T follicular helper cell (primary cell): Measurements from ENCODE around the gene ZNF571.

Source experiments
- DNase-seq: peaks from one replicate; pipeline ENCODE4 v3.0.0-alpha.2; 2020; ENCODE audit warnings: low read depth
- total RNA-seq, 2 experiments: gene quantifications; one replicate each; lab custom pipeline; 2026; lab: John Stamatoyannopoulos, UW

ZNF571 gene
- total RNA-seq = 8.2 to 15.2 reads per million in 2 experiments

DNA sequence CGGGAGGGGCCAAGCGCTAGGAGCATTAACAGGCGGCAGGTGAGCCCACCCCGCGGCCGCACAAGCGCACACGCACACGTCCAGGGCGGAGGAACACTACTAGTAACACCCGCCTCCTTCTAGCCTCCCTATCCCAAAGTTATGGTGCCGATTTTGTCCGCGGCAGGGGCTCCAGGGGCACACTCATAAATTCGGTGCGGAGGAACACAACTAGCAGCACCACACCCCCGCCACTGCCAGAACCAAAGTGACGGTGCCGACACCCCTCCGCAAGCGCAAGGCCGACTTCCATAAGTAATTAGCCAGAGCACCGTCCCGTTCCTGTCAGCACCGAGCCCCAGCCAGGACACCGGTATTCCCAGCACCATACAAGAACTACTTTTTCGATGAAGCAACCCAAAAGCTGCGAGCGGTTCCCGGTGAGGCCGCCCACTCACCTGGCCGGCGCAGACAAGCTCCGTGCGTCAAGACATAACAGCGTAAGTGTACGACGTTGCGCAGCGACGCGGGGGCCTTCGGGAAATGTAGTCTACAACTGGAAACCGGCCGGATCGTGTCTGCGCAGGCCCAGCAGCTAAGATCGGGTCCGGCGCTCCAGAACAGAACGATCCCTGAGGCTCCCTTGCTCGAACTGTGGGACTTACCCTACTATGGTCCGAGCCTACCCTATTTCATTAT is at the start of gene ZNF571, which contains the start of gene ZNF540:
Gene ZNF571, minus strand, starts transcription at position 489 of the 678 bp plus-strand sequence. CDS start 8,116 bp downstream, outside the sequence.
Gene ZNF540, plus strand, starts transcription at position 573 of the 678 bp plus-strand sequence. CDS start 3,572 bp downstream, outside the sequence.
- peak; percentile 90 for DNase-seq

DNA sequence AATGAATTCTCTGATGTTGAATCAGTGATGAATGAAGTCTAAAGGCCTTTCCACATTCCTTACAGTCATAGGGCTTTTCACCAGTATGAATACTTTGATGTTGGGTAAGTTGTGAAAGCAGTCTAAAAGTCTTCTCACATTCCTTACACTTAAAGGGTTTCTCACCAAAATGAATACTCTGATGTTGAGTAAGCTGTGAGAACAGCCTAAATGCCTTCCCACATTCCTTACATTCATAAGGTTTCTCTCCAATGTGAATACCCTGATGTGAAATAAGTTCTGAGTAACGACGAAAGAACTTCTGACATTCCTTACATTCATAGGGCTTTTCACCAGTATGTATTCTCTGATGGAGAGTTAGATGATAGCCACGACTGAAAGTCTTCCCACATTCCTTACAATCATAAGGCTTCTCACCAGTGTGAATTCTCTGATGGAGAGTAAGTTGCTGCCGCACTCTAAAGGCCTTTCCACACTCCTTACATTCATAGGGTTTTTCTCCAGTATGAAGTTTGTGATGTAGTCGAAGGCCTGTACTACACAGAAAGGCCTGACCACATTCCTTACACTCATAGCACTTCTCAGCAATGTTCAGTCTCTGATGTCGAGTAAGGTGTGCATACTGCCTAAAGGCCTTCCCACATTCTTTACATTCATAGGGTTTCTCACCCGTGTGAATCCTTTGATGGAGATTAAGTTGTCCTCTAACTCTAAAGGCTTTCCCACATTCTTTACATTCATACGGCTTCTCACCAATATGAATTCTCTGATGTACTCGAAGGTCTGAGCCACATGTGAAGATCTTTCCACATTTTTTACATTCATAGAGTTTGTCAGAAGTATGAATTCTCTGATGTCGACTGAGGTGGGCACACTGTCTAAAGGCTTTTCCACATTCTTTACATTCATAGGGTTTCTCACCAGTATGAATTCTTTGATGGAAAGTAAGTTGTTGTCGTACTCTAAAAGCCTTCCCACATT is 40.8 kb upstream of the ZNF571 start:
- no peak for DNase-seq

DNA sequence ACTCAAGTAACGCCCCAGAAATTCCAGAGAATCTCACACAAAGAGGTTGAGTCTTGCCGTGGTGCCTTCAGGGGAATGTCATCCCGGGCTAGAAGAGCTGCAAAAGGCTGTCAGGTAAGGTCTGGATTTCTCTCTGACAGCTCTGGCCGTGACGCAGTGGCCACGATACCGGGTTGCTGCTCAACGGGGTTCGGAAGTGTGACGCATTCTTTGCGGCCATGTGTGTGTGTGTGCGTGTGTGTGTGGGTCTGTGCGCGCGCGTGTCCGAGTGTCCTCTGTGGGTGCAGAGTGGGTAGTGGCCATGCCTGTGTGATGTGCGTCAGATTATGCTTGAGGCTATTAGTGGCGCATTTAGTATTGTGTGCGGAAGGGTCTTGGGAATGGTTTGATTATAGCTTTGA is 390 bp upstream of the ZNF571 start:
- DNase-seq = peak; percentile 41

DNA sequence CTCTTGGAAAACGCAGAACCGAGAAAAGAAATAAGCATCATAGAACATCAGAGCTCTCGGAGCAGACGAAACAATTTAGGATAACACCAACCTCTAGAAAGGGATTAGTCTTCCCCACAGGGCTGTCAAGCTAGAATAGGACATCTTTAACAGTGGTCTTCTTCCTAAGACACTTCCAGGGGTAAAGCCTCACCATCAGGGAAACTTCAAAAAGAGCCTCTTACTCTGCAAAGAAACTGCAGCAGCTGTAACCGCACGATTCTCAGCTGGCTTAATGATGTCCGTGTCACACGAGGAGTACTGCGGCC is 642 bp downstream of the ZNF571 start:
- no peak for DNase-seq

DNA sequence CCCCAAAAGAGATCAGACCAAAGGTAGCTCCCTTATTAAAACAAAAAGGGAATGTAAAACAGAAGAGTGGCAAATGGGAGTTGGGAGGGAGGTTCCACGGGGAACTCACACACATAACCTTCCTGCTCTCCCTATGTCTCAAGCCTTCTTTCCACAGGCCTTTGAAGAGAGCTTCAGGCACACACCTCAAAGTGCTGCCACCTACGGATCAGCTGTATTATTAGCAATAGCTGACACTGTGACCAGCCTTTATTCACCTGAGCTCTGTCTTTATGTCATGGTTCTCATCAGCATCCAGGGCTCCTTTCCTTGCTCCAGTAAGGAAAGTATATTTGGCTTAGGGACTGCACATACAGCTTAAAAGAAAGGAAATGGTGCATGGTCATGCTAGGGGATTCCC is 11.3 kb downstream of the ZNF571 start:
- DNase-seq = no peak

DNA sequence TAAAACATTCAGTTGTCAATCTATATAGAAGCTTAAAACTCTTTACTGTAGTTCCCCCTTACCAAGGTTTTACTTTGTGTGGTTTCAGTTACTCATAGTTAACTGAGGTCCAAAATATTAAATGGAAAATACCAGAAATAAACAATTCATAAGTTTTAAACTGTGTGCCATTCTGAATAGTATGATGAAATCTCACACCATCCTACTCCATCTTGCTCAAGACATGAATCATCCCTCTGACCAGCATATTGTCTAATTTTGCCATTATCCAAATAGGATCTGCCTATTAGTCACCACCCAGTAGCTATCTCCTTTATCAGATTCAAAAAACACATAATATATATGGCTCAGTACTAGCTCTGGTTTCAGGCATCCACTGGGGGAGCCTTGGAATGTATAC is 22.4 kb downstream of the ZNF571 start:
- no peak for DNase-seq

DNA sequence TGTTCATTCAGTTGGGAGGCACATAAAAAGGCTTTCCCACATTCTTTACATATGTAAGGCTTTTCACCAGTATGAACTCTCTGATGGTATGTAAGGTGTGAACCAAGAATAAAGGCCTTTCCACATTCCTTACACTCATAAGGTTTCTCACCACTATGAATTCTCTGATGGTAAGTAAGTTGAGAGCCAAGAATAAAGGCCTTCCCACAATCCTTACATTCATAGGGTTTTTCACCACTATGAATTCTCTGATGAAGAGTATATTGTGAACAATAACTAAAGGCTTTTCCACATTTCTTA is 29.3 kb downstream of the ZNF571 start:
- DNase-seq = no peak

DNA sequence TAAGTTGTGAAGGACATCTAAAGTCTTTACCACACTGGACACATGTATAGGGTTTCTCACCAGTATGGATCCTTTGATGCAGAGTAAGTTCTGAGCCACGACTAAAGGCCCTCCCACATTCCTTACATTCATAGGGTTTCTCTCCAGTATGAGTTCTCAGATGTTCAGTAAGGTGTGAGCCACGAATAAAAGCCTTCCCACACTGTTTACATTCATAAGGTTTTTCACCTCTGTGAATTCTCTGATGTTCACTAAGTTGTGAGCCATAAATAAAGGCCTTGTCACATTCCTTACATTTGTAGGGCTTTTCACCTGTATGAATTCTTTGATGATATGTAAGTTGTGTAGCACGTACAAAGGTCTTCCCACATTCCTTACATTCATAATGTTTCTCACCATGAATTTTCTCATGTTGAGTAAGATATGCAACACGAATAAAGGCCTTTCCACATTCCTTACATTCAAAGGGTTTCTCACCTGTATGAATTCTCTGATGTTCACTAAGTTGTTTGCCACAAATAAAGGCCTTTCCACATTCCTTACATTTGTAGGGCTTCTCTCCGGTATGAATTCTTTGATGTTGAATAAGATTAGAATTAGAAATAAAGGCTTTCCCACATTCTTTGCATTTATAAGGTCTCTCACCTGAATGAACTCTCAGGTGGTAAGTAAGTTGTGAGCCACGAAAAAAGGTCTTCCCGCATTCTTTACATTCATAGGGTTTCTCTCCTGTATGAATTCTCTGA is 29.8 kb downstream of the ZNF571 start:
- DNase-seq = no peak

DNA sequence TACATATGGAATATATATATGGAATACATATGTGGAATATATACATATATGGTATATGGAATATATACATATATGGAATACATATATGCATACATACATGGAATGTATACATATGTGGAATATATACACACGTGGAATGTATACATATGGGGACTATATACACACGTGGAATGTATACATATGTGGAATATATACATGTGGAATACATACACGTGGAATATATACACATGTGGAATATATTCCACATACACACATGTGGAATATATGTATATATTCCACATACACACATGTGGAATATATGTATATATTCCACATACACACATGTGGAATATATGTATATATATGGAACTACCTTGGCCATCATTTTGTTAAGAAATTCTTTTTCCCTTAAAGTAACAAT is 31.1 kb downstream of the ZNF571 start:
- no peak for DNase-seq

DNA sequence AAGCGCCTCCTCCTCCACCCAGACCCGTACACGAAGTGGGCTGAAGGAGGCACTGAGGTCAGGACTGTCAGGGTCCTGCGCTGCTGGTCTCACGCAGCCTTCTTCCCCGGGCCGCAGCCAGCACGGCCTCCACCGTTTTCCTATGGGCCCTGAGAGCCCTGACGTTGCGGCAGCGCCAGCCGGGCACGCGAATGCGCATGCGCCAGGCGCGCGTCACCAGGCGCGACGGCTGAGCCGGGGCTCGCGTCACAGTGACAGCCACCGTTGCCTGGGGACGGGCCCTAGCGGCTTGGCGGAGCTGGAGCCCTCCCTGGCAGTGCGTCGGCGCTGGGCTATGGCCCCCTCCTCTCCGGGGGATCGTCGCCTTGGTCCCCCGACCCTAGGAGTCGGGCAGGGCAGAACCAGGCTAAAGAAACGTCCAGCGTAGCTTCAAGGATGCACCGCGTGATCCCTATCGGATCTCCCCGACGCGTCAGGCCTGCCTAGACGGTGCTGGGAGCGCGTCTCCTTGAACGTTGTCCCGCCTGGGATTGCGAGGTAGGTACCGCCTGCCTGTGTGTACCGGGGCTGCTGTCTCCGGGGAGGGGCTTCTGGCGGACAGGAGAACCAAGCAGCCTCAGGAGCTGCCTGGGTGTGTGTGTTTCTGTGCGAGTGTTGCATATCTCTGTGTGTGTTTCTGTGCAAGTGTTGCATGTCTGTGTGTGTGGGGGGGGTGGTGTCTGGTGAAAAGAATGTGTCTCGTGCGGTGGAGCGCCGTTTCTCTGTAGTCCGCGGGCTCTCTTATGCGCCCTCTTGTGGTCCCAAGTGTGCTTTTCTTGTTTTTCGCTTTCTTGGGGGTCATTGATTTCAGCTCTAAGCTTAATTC is 43.2 kb downstream of the ZNF571 start:
- peak; percentile 44 for DNase-seq

DNA sequence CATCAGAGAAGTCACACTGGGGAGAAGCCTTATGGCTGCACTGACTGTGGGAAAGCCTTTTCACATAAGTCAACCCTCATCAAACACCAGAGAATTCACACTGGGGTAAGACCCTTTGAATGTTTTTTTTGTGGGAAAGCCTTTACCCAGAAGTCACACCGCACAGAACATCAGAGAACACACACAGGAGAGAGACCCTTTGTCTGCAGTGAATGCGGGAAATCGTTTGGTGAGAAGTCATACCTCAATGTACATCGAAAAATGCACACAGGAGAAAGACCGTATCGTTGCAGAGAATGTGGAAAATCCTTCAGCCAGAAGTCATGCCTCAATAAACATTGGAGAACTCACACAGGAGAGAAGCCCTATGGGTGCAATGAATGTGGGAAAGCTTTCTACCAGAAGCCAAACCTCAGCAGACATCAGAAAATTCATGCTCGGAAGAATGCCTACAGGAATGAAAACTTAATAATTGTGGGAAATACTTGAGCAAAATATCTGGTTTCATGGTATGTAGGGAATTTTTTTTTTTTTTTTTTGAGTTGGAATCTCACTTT is 57.1 kb downstream of the ZNF571 start:
- no peak for DNase-seq

DNA sequence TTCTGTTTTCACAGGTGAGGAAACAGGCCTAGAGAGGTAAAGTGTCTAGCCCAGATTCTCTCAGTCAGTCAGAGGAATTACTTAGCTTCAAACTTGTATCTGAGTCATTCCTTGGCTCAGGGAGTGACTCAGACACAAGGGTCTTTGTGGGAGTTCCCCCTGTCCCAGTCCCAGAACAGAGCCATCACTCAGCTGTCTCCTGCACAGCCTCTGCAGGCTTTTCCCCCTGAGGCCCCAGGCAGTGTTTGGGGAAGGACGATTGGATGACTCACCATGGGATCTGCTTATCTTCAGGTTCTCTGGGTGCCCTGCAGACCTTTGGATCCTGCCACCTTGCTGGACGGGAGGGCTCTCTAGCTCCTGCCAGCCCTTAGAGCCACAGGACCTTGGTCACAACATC is 74.7 kb downstream of the ZNF571 start:
- no peak for DNase-seq
